Epithelial cell of proximal tubule (primary cell): ENCODE results near the gene MED13. TPM values are rescaled to one million over a fixed set of nuclear protein-coding genes. Genes with fewer than 3 reads are reported as not detected.

Experiments used
- DNase-seq: peaks from one replicate; pipeline ENCODE4 v3.0.0-alpha.2; 2011; ENCODE audit warnings: low read depth
- H3K4me3 ChIP-seq: 2 replicates; pipeline ENCODE4 v1.5.1; 2011; ENCODE audit warnings: low read depth, mild to moderate bottlenecking, low read length
- CTCF ChIP-seq: conservative IDR thresholded peaks from 2 replicates; pipeline ENCODE4 v1.5.1; 2012; ENCODE audit warnings: low read depth, mild to moderate bottlenecking, low read length
- total RNA-seq: library from RNA; depleted of rRNA; stranded (reverse); fragments of >200 nt; gene quantifications from 2 replicates; pipeline ENCODE4 v1.2.3, GENCODE V29; 2015

The MED13 gene
- total RNA-seq, 1 donor from 2014 or later: 21.1 TPM

- DNase-seq: peak; percentile 1
- no peak for TF ChIP-seq CTCF
- H3K4me3 ChIP-seq: no peak overlapping the region
These were observed 78.2 kb downstream of the MED13 start for GRCh38 chr17:61986898-61987297.

GRCh38 chr17:61984821-61985220 is 80.3 kb downstream of the MED13 start:
- DNase-seq: no peak
- no peak for TF ChIP-seq CTCF
- H3K4me3 ChIP-seq: no peak overlapping the region

- DNase-seq: no peak
- no peak for TF ChIP-seq CTCF
- H3K4me3 ChIP-seq: no peak overlapping the region
These were observed 83.8 kb downstream of the MED13 start for GRCh38 chr17:61981323-61981722.

GRCh38 chr17:61980535-61980934 is 84.5 kb downstream of the MED13 start:
- no peak for TF ChIP-seq CTCF
- H3K4me3 ChIP-seq: no peak overlapping the region
- DNase-seq: no peak

GRCh38 chr17:61974115-61974514 is 91.0 kb downstream of the MED13 start:
- no peak for TF ChIP-seq CTCF
- no peak for DNase-seq
- no peak overlapping the region for H3K4me3 ChIP-seq

- TF ChIP-seq CTCF: no peak
- DNase-seq: no peak
- no peak overlapping the region for H3K4me3 ChIP-seq
These were observed 92.8 kb downstream of the MED13 start for GRCh38 chr17:61972311-61972710.

GRCh38 chr17:61970030-61970429 is 95.0 kb downstream of the MED13 start:
- TF ChIP-seq CTCF: no peak
- DNase-seq: no peak
- no peak overlapping the region for H3K4me3 ChIP-seq
